CMK (cell line): Measurements from ENCODE around the gene MFAP5.
"Not testable (repeated sequence)": the region's sequence is repeated elsewhere in the genome, so short reads cannot be mapped to it uniquely, and the experiment has no call there.

Source experiments
- DNase-seq: peaks from one replicate; pipeline ENCODE4 v3.0.0-alpha.2; 2010; ENCODE audit warnings: low read depth

MFAP5 gene

GRCh38 chr12:8629486-8630033 is 33.1 kb downstream of the MFAP5 start:
- DNase-seq: no peak

- DNase-seq: no peak
Observed at GRCh38 chr12:8628731-8629130, 33.9 kb downstream of the MFAP5 start.

DNA sequence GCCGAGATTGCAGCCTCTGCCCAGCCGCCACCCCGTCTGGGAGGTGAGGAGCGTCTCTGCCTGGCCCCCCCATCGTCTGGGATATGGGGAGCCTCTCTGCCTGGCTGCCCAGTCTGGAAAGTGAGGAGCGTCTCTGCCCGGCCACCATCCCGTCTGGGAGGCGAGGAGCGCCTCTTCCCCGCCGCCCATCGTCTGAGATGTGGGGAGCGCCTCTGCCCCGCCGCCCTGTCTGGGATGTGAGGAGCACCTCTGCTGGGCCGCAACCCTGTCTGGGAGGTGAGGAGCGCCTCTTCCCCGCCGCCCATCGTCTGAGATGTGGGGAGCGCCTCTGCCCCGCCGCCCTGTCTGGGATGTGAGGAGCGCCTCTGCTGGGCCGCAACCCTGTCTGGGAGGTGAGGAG is 37.9 kb downstream of the MFAP5 start:
- DNase-seq: not testable (repeated sequence)

DNA sequence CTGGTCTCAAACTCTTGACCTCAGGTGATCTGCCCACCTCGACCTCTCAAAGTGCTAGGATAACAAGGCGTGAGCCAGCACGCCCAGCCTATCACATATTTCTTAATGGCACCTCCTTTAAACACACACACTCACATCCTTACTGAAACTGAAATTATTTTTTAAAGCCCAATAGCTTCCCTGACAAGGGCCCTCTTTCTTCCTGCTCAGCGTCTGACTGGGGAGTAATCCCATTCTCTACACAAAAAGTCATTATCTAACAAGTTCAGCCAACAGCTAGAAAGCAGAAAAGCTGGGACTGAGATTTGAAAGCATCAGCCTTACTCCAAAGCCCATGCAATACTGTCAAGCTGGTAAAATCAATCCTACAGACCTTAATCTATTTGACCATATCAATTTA is 40.0 kb downstream of the MFAP5 start:
- no peak for DNase-seq

GRCh38 chr12:8615206-8615605 is 47.4 kb downstream of the MFAP5 start:
- DNase-seq: no peak

DNA sequence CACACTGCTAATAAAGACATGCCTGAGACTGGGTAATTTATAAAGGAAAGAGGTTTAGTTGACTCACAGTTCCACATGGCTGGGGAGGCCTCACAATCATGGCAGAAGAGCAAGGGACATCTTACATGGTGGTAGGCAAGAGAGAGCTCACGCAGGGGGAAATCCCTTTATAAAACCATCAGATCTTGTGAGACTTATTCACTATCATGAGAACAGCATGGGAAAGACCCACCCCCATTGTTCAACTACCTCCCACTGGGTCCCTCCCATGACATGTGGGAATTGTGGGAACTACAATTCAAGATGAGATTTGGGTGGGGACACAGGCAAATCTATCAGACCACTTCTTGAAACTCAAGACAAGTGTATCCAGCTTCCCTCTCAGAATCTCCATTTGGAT is 48.7 kb downstream of the MFAP5 start:
- DNase-seq: not testable (repeated sequence)

DNA sequence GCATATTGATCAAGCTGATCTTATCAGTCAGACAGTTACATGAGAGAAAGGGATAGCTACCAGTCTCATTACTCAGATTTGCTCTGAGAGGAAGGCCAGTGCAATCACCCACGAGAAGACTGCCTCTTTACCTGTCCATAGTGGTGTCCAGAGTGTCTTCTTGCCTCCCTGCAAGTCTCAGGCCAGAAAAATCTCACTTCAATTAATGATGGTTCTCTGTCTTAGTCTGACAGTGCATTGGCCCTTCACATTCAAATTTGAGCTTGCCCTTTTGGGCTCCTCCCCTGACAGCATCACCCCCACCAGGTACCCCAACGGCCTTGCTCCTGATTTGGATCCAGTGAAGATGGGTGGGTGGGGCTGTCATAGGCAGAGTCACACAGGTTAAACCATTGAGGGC is 50.0 kb downstream of the MFAP5 start, which contains the start of gene AICDA:
Gene AICDA (minus strand): TSS at position 231 of the 400 bp plus-strand sequence. CDS start 92 bp downstream, at position 139.
- no peak for DNase-seq

DNA sequence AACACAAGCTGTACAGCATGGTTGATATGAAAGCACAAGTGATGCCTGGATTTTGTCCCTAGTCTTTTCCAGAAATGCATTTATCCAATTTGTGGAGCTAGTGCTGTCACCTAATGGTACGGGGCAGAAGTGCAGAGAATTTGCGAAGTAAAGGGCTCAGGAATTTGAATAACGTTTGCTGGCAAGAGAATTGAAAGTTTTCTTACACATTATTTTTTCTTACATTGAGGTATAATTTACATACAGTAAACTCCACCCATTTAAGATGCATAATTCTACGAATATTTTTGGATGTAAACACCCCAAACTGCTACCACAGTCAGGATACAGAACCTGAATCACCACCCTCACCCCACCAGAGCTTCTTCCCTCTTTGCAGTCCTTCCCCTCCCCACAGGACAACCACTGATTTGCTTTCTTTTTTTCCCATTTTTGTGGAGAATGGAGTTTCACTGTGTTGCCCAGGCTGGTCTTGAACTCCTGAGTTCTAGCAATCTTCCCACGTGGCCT is 53.5 kb downstream of the MFAP5 start:
- no peak for DNase-seq

DNA sequence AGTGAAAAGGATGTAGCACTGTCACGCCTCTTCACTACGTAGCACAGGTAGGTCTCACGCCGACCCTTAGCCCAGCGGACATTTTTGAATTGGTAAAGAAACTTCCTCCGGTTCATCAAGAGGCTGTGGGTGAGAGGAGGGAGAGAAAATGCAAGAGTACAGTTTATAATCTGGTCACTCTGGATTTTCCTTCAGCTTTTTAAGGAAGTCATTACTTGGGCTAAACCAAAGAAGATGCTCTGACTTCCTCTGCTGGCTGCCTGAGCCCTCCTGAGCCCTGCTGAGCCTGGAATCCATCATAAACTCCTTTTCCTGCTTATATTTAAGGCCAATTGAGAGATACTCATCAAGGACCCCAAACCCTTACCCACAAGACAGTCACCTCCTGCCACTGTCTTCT is 55.7 kb downstream of the MFAP5 start:
- no peak for DNase-seq

DNA sequence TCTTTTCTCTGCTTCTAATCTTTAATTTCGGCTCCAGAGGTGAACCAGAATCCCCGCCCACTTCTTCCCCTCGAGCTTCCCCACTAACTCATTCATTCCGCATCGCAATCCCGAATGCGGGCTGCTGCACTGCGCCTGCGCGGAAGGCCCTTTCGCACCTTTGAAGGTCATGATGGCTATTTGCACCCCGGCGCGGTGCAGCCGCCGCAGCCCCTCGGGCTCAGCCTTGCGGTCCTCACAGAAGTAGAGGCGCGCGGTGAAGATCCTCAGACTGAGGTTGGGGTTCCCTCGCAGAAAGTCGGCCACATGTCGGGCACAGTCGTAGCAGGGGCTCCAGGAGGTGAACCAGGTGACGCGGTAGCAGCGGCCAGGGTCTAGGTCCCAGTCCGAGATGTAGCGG is 57.6 kb downstream of the MFAP5 start:
- DNase-seq: no peak

DNA sequence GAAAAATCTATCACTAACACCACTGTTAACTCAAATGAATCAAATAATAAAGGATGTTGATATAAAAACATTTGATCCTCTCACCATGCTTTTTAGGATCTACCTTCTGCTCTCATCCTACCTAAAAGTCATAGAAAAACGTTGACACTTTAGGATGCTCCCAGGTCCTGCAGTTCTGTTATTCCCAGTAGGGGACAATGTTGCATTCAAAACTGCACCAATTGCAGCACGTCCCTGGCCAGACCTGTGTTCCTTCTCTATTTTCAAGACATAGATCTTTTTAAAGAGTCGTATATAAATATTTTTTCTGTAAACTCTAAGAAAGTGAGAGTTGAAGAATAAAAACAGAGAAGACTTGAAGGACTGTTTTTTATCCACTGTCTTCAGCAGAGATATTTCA is 58.8 kb downstream of the MFAP5 start:
- no peak for DNase-seq

GRCh38 chr12:8603286-8603685 is 59.3 kb downstream of the MFAP5 start:
- no peak for DNase-seq

DNA sequence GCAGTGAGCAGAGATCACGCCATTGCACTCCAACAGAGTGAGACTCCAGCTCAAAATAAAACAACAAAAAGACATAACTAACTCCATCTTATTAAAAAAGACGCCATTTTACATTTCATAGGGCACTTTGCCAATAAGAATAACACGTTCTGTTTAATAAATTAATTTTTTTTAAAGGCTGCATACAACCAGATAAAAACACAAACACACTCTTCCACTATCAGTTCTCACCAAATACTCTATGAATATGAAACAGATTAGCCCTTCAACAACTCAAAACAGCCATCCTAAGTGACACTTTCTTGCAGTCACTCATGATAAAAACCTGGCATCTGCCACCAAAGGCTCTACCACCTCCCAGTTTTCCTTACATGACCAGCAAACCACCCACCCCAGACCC is 66.1 kb downstream of the MFAP5 start:
- no peak for DNase-seq
